HepG2 (cell line): ENCODE data around the gene PSAP. TPM values are rescaled to one million over a fixed set of nuclear protein-coding genes. Genes with fewer than 3 reads are reported as not detected.

Source experiments
- EZH2 ChIP-seq: conservative IDR thresholded peaks from 2 replicates; pipeline ENCODE4 v1.6.1; 2012; ENCODE audit warnings: mild to moderate bottlenecking, low read depth, low read length, moderate library complexity
- HDAC1 ChIP-seq: sonication (generic); formaldehyde crosslinking; IDR thresholded peaks from 2 replicates; pipeline ENCODE4 v1.5.1; 2020; ENCODE audit warnings: mild to moderate bottlenecking, missing genetic modification reagents
- NR2C2 ChIP-seq: sonication (generic); formaldehyde crosslinking; IDR thresholded peaks from 2 replicates; pipeline ENCODE4 v1.4.0; 2020; ENCODE audit warnings: missing genetic modification reagents, mild to moderate bottlenecking, moderate library complexity, borderline replicate concordance
- SMARCE1 ChIP-seq: fragments of 450-650 bp; IDR thresholded peaks from 2 replicates; pipeline ENCODE4 v1.6.1; 2017; ENCODE audit warnings: borderline replicate concordance
- U2AF2 ChIP-seq: fragments of 200-400 bp; formaldehyde crosslinking; IDR thresholded peaks from 2 replicates; pipeline ENCODE4 v1.6.1; 2017; ENCODE audit warnings: low read depth, mild to moderate bottlenecking, low read length
- ZNF124 ChIP-seq: sonication (generic); formaldehyde crosslinking; IDR thresholded peaks from 2 replicates; pipeline ENCODE4 v1.4.0; 2020; ENCODE audit warnings: missing genetic modification reagents
- ZNF24 ChIP-seq: fragments of 450-650 bp; IDR thresholded peaks from 2 replicates; pipeline ENCODE4 v1.6.1; 2017; ENCODE audit warnings: antibody characterized with exemption, mild to moderate bottlenecking
- polyA plus RNA-seq, 8 experiments: library from polyadenylated mRNA; depleted of rRNA in 3 of 8; stranded (reverse) in 7 of 8; unstranded in 1 of 8; fragments of >200 nt; fragmentation: Illumina TruSeq in 4 of 8; extraction: Trizol in 4 of 8; gene quantifications; 2 replicates each; pipeline versions ENCODE4 v1.2.1 to v1.2.3, GENCODE V29; 2011 to 2016; ENCODE audit warnings: low read depth in 4 of 8, missing spikeins in 1 of 8, mixed read lengths in 1 of 8; ENCODE audit not compliant: insufficient read depth in 1 of 8
- total RNA-seq, 5 experiments: library from RNA; depleted of rRNA; stranded (reverse); fragments of >200 nt; fragmentation: Illumina TruSeq; extraction: Trizol; gene quantifications; 2 replicates each; pipeline ENCODE4 v1.2.3, GENCODE V29; 2016; ENCODE audit warnings: low read depth in 1 of 5
- TF ChIP-seq, protein P1 (sequence below): sonication (generic); formaldehyde crosslinking; IDR thresholded peaks from 2 replicates; pipeline ENCODE4 v1.5.0; 2020; ENCODE audit warnings: mild to moderate bottlenecking, missing genetic modification reagents
- TF ChIP-seq, protein P2 (sequence below): sonication (generic); formaldehyde crosslinking; IDR thresholded peaks from 2 replicates; pipeline ENCODE4 v1.5.0; 2020; ENCODE audit warnings: mild to moderate bottlenecking, missing genetic modification reagents, borderline replicate concordance
- TF ChIP-seq, protein P3 (sequence below): sonication (generic); formaldehyde crosslinking; IDR thresholded peaks from 2 replicates; pipeline ENCODE4 v1.5.1; 2020; ENCODE audit warnings: mild to moderate bottlenecking, missing genetic modification reagents, moderate library complexity
- TF ChIP-seq, protein P4 (sequence below): sonication (generic); formaldehyde crosslinking; conservative IDR thresholded peaks from 2 replicates; pipeline ENCODE4 v1.4.0; 2020; ENCODE audit warnings: missing genetic modification reagents
- TF ChIP-seq, protein P5 (sequence below): sonication (generic); formaldehyde crosslinking; conservative IDR thresholded peaks from 2 replicates; pipeline ENCODE4 v1.4.0; 2020; ENCODE audit warnings: missing genetic modification reagents
- TF ChIP-seq, protein P6 (sequence below): sonication (generic); formaldehyde crosslinking; IDR thresholded peaks from 2 replicates; pipeline ENCODE4 v1.4.0; 2020; ENCODE audit warnings: mild to moderate bottlenecking, missing genetic modification reagents

PSAP gene
- total and polyA plus RNA-seq, 2 of the 13 experiments (the other 11 are each of a cell fraction or from before 2014, with no cell fraction given): 323 to 643 TPM

DNA sequence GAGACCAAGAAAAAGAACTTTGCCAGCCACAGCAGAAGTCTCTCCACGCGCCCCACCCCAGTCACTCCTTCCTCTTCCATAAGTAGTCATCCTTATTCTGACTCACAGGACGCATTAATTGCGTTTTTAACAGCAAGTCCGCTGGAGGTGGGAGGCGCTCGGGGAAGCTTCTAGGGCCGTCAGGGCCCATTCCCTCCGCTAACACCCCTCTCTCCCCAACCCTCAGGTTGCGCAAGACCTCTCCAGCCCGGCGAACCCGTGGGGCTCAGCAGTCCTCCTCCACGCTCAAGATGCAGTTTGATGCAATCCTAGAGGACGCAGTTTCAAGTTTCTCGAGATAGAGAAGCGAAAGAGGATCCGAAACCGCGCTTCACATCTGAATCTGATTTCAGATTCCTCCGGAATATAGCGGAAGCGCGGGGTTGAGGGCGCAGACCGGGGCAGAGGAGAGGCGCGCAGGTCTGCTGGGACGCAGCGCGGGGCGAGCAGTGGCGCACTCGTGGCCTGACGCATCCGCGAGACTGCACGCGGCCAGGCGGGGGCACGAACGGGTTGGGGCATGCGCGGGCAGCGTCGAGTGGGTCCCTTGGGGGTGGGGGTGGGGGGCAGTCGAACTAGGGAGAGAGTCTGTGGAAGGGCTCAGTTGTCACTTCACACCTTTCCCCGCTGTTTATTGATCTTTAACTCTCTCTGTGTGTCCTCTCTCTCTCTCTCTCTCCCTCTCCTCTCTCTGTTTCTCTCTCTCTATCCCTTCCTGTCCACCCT lies 37.8 kb upstream of the PSAP start (continued):
- TF ChIP-seq, protein P1, sequence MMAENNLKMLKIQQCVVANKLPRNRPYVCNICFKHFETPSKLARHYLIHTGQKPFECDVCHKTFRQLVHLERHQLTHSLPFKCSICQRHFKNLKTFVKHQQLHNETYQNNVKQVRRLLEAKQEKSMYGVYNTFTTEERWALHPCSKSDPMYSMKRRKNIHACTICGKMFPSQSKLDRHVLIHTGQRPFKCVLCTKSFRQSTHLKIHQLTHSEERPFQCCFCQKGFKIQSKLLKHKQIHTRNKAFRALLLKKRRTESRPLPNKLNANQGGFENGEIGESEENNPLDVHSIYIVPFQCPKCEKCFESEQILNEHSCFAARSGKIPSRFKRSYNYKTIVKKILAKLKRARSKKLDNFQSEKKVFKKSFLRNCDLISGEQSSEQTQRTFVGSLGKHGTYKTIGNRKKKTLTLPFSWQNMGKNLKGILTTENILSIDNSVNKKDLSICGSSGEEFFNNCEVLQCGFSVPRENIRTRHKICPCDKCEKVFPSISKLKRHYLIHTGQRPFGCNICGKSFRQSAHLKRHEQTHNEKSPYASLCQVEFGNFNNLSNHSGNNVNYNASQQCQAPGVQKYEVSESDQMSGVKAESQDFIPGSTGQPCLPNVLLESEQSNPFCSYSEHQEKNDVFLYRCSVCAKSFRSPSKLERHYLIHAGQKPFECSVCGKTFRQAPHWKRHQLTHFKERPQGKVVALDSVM (CRISPR knock-in tag): no peak
- TF ChIP-seq ZNF124 (CRISPR knock-in tag) (no peak), U2AF2 (no peak), HDAC1 (CRISPR knock-in tag) (peak; percentile 26; the same call in 1 of the 2 replicates), ZNF24 (no peak), SMARCE1 (no peak), NR2C2 (no peak), EZH2 (no peak)
- TF ChIP-seq, protein P2, sequence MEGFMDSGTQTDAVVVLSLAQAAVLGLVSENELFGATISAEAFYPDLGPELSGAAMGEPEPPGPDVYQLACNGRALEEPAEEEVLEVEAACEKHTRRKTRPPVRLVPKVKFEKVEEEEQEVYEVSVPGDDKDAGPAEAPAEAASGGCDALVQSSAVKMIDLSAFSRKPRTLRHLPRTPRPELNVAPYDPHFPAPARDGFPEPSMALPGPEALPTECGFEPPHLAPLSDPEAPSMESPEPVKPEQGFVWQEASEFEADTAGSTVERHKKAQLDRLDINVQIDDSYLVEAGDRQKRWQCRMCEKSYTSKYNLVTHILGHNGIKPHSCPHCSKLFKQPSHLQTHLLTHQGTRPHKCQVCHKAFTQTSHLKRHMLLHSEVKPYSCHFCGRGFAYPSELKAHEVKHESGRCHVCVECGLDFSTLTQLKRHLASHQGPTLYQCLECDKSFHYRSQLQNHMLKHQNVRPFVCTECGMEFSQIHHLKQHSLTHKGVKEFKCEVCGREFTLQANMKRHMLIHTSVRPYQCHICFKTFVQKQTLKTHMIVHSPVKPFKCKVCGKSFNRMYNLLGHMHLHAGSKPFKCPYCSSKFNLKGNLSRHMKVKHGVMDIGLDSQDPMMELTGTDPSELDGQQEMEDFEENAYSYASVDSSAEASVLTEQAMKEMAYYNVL (CRISPR knock-in tag): no peak; the same call in 1 of the 2 replicates
- TF ChIP-seq, protein P3, sequence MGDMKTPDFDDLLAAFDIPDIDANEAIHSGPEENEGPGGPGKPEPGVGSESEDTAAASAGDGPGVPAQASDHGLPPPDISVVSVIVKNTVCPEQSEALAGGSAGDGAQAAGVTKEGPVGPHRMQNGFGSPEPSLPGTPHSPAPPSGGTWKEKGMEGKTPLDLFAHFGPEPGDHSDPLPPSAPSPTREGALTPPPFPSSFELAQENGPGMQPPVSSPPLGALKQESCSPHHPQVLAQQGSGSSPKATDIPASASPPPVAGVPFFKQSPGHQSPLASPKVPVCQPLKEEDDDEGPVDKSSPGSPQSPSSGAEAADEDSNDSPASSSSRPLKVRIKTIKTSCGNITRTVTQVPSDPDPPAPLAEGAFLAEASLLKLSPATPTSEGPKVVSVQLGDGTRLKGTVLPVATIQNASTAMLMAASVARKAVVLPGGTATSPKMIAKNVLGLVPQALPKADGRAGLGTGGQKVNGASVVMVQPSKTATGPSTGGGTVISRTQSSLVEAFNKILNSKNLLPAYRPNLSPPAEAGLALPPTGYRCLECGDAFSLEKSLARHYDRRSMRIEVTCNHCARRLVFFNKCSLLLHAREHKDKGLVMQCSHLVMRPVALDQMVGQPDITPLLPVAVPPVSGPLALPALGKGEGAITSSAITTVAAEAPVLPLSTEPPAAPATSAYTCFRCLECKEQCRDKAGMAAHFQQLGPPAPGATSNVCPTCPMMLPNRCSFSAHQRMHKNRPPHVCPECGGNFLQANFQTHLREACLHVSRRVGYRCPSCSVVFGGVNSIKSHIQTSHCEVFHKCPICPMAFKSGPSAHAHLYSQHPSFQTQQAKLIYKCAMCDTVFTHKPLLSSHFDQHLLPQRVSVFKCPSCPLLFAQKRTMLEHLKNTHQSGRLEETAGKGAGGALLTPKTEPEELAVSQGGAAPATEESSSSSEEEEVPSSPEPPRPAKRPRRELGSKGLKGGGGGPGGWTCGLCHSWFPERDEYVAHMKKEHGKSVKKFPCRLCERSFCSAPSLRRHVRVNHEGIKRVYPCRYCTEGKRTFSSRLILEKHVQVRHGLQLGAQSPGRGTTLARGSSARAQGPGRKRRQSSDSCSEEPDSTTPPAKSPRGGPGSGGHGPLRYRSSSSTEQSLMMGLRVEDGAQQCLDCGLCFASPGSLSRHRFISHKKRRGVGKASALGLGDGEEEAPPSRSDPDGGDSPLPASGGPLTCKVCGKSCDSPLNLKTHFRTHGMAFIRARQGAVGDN (CRISPR knock-in tag): peak; percentile 70
- TF ChIP-seq, protein P4, sequence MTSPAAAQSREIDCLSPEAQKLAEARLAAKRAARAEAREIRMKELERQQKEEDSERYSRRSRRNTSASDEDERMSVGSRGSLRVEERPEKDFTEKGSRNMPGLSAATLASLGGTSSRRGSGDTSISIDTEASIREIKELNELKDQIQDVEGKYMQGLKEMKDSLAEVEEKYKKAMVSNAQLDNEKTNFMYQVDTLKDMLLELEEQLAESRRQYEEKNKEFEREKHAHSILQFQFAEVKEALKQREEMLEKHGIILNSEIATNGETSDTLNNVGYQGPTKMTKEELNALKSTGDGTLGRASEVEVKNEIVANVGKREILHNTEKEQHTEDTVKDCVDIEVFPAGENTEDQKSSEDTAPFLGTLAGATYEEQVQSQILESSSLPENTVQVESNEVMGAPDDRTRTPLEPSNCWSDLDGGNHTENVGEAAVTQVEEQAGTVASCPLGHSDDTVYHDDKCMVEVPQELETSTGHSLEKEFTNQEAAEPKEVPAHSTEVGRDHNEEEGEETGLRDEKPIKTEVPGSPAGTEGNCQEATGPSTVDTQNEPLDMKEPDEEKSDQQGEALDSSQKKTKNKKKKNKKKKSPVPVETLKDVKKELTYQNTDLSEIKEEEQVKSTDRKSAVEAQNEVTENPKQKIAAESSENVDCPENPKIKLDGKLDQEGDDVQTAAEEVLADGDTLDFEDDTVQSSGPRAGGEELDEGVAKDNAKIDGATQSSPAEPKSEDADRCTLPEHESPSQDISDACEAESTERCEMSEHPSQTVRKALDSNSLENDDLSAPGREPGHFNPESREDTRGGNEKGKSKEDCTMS (CRISPR knock-in tag): no peak
- TF ChIP-seq, protein P5, sequence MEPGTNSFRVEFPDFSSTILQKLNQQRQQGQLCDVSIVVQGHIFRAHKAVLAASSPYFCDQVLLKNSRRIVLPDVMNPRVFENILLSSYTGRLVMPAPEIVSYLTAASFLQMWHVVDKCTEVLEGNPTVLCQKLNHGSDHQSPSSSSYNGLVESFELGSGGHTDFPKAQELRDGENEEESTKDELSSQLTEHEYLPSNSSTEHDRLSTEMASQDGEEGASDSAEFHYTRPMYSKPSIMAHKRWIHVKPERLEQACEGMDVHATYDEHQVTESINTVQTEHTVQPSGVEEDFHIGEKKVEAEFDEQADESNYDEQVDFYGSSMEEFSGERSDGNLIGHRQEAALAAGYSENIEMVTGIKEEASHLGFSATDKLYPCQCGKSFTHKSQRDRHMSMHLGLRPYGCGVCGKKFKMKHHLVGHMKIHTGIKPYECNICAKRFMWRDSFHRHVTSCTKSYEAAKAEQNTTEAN (CRISPR knock-in tag): no peak
- TF ChIP-seq, protein P6, sequence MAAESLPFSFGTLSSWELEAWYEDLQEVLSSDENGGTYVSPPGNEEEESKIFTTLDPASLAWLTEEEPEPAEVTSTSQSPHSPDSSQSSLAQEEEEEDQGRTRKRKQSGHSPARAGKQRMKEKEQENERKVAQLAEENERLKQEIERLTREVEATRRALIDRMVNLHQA (CRISPR knock-in tag): no peak
